Hematopoietic multipotent progenitor cell treated with erythropoietin and hydrocortisone succinate and interleukin-3 and kit ligand, for 8 days (in vitro differentiated cells): ENCODE data around the gene GSE1.
A peak's percentile ranks its signal among the peaks of the same experiment; 100 is the strongest.

Experiments used
- DNase-seq: peaks from one replicate; pipeline ENCODE4 v3.0.0-alpha.2; 2015

Gene GSE1

DNA sequence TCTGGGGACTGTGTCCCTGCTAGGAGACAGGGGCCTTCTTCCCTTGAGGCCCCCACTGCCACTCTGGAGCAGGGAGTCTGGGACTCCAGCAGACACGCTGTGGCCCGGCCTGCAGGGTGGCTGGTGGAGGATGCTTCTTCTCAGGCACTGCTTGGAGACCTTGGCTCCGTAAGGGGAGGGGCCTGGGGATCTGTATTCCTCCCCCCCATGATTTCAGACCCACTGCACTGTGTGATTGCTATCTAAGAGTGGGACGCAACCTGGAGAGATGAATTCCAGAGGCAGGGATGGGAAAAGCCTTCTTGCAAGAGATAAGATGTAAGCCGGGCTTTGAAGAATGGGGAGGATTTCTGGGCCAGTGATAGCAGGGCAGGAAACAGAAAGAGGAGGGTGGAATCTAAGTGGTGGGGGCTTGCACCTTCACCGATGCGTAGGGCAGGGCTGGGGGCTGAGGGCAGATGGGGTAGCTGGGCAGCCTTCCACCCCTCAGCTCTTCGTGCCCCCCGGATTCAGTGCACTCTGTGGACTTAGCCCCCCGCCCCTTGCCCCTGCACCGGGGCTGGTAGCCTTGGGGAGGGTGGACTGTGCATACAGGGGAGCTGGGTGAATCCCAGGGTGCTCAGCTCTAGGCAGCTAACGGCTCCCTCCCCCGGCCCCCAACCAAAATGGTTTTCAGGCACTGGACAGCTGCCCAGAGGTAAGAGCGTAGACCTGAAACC is 5.2 kb upstream of the GSE1 start:
- DNase-seq = no peak

DNA sequence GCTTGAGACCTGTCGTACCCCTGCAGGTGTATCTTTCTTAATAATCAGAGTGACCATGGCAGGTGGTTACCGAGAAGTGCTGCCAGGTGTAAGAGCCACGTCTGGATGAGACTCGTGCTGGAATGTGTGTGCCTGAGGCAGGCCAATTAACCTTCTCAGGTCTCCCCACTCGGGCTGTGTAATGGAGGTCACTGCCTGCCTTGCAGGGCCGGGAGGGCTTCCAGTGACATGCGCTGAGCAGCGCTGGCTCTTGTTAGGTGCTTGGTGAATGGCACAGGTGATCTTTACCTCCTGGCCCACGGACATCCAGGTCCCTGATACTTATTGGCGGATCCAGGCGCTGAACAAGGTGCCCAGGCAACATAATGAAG is 4.6 kb upstream of the GSE1 start:
- DNase-seq = no peak

- DNase-seq = no peak
Measured at GRCh38 chr16:85608887-85609286, 4.2 kb upstream of the GSE1 start.

DNA sequence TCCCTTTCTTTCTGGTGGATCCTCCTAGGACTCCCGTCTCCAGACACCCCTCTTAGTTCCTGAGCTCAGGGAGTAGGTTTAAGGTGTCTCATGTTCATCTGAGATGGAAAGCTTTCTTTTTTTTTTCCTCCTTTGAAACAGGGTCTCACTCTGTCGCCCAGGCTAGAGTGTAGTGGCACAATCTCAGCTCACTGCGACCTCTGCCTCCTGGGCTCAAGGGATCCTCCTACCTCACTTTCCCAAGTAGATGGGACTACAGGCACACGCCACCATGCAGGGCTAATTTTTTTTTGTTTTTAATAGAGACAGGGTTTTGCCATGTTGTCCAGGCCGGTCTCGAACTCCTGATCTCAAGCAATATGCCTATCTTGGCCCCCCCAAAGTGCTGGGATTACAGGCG is 3.6 kb upstream of the GSE1 start:
- DNase-seq = no peak

DNA sequence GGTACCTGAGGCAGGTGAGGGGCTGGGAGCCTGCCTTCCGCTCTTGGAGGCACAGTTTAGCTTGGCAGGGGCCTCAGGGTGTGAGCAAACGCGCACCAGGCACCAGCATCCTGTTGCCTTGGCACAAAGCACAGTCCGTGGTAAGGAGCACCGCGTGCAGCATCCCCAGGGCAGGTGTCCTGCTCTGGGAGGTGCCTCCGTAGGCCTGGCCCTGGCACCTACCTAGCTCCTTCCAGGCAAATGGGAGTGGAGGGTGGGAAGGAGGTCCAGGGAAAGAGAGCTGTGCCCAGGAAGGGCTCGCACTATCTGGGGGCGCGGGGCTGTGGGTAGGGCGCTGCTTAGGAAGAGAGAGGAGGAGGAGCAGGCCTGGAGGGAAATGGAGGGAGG is 3.1 kb upstream of the GSE1 start:
- no peak for DNase-seq

GRCh38 chr16:85610446-85611193 is 2.5 kb upstream of the GSE1 start:
- DNase-seq = peak; percentile 89

- no peak for DNase-seq
Measured at GRCh38 chr16:85611194-85611443, 2.0 kb upstream of the GSE1 start.

- DNase-seq = peak; percentile 81
Measured at GRCh38 chr16:85611444-85612190, 1.5 kb upstream of the GSE1 start.

- DNase-seq = peak; percentile 74
Measured at GRCh38 chr16:85612191-85612800, 826 bp upstream of the GSE1 start.

DNA sequence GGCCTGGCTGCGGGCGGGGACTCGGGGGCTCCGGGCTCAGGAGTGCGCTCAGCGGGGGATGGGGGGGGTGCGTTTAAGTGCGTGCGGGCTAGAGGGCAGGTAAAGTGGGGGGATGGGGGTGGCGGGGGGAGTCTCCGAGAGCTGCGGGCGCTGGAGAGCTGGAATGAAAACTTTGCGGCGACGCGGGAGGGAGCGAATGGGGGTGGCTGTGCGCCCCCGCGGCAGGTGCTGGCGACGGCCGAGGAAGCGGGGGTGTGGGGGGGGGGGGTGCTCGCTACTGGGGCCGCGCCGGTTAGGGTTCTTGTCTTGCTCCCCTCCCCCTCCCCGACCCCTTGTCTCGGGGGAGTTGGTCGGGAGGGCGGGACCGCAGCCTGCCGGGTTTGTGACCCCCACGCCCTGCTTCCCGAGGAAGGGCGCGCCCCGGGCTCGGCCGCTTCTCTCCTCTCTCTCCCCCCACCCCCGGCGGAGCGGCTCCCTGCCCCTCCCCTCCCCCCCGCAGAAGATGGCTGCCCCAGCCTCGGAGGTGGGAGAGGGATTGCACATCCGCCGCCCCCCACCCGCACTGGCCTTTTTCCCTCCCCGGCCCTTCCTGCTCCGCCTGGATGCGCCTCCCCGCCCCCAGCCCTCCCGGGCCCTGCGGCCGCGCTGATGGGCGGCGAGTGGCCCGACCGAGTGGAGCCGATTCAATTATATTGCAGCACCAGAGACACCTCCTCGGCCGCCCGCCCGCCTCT is 649 bp downstream of the GSE1 start:
- peak; percentile 90 for DNase-seq

DNA sequence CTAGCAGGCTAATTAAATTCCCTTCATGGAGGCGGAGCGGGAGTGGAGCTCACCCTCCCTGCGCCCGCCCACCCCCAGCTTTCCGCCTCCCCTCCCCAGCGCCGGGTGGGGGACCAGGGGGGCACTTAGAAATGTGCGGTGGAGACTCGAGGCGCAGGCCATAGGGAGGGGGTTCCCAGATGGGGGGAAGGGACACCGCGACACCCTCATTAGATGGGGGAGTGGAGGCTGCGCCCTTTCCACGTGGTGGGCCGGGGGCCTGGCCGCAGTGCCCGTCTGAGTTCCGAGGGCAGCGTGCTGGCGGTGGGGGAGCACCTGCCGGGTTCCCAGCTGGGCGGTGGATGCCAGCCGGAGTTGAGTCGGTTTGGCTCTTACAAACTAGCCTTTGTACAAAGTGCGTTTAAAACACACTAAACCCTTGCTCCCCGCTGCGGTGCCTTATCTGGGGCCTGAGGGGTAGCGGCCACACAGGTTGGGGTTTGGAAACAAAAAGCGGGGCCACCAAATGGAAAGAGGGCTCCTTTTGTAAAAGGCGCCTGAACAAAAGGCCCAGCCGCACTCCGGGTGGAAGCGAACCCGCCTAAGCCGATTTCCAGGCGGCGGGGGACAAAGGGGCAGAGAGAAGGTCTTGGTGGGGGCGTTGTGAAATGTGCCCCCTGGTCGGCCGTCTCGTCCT is 1.4 kb downstream of the GSE1 start:
- peak; percentile 17 for DNase-seq

- peak; percentile 41 for DNase-seq
Measured at GRCh38 chr16:85615014-85615851, 2.1 kb downstream of the GSE1 start.

- DNase-seq = peak; percentile 94
Measured at GRCh38 chr16:85615852-85616606, 2.9 kb downstream of the GSE1 start.

GRCh38 chr16:85616607-85617321 is 3.6 kb downstream of the GSE1 start:
- DNase-seq = peak; percentile 98

GRCh38 chr16:85617948-85618347 is 4.8 kb downstream of the GSE1 start:
- no peak for DNase-seq

GRCh38 chr16:85618521-85618920 is 5.4 kb downstream of the GSE1 start:
- no peak for DNase-seq

DNA sequence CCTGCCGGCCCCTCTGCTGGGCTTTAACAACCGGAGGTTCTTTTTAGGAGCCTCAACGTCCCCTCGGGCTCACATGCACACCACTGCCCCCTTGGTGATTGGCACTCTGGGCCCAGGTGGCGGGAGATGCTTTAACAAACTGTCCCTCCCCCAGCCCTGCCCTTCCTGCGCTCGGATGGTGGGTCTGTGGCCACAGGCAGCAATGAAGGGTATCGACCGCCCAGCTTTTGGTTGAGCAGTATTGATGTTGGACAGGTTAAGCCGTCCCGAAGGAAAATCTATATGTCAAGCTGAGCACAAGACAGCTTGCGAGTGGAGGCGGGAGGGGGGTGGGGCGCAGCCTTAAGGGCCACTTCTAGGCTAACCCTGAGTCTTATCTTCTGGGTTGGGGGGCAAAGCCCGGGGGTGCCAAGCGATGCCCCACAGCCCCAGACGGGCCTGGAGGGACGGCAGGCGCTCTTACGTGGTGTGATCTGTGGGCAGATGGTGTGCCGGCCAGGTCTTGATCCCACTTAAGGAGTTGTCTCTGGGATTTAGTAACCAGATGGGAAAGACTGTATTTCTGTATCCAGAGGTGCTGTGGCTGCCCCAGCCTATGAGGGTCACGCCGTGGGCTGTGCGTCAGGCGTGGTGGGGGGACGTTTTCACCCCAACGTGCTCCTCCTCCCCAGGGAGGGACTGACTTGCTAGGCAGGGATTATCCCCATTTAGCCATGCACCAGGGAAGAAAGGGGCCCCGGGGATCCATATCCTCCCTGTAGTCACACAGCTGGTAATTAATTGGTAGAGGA is 6.2 kb downstream of the GSE1 start:
- DNase-seq = no peak

GRCh38 chr16:85620374-85620773 is 7.3 kb downstream of the GSE1 start:
- peak; percentile 74 for DNase-seq
